ENCODE measurements around the gene ACKR1. TPM values are rescaled to one million over a fixed set of nuclear protein-coding genes. Genes with fewer than 3 reads are reported as not detected.

Gene ACKR1
- total RNA-seq, 1 experiment from 2014 or later: 0.63 TPM

- DNase-seq (ENCODE audit: low spot score): no peak
- peaks cover 3% of the 10 kb centered on the region for H3K27me3 Mint-ChIP-seq (ENCODE audit: low read depth)
Observed at GRCh38 chr1:159187033-159187432, 17.6 kb upstream of the ACKR1 start.

More at GRCh38 chr1:159187033-159187432, 17.6 kb upstream of the ACKR1 start:
- Mint-ChIP-seq H3K9me3 (no peaks in the 10 kb centered on the region), H3K27ac (no peak overlapping the region), H3K4me1 (peaks cover 44% of the 10 kb centered on the region), H3K4me3 (peak overlapping the region; percentile 83), H3K36me3 (no peaks in the 10 kb centered on the region)
- CTCF ChIA-PET: interaction anchor here (3.1 kb wide), 1 partner anchor 10 kb away, joined by 59 read pairs; no protein-coding TSS in a partner anchor
- POLR2A ChIA-PET: no interaction called here
- TF ChIP-seq SP1 (CRISPR knock-in tag; conservative IDR thresholded peaks at IDR 0.05) (no peak), ARID4B (CRISPR knock-in tag; IDR thresholded peaks at IDR 0.05; ENCODE audit: borderline replicate concordance) (no peak), USF1 (CRISPR knock-in tag; IDR thresholded peaks at IDR 0.05) (no peak), HMGA2 (CRISPR knock-in tag; IDR thresholded peaks at IDR 0.05) (no peak), GRHL2 (CRISPR knock-in tag; IDR thresholded peaks at IDR 0.05; ENCODE audit: insufficient replicate concordance, severe bottlenecking) (no peak), ZNF532 (CRISPR knock-in tag; IDR thresholded peaks at IDR 0.05; ENCODE audit: borderline replicate concordance) (no peak), CDX4 (CRISPR knock-in tag; IDR thresholded peaks at IDR 0.05; ENCODE audit: borderline replicate concordance) (no peak), RORB (CRISPR knock-in tag; IDR thresholded peaks at IDR 0.05) (no peak), FOXP4 (CRISPR knock-in tag; IDR thresholded peaks at IDR 0.05) (no peak)
- no peak for ATAC-seq
